LNCAP (cell line): ENCODE results near the gene RNMT.

Experiments
- TF ChIP-seq, protein P1 (sequence below): fragments of 450-650 bp; IDR thresholded peaks from 2 replicates; pipeline ENCODE4 v1.5.1; 2017; ENCODE audit warnings: mild to moderate bottlenecking

RNMT gene

DNA sequence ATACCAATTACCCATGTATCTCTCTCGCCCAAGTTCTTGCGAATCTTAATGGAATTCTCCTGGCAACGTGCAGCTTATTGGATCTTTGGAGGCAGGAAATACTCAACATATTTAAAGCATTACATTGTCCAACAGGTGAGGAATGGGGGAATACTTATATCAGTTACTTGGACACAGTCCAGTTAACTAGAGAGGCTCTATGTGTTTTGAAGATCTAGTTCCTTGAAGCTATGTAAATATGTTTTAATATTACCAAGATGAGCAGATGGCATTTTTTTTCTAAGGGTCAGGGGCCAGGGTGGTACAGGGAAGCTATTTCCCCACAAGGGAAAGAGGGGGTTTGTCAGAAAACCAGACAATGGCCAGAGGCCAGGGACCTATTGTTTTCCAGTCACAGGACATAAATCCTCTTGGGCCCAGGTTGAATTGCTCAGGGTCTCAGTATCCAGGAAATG lies 70.7 kb downstream of the RNMT start:
- TF ChIP-seq, protein P1, sequence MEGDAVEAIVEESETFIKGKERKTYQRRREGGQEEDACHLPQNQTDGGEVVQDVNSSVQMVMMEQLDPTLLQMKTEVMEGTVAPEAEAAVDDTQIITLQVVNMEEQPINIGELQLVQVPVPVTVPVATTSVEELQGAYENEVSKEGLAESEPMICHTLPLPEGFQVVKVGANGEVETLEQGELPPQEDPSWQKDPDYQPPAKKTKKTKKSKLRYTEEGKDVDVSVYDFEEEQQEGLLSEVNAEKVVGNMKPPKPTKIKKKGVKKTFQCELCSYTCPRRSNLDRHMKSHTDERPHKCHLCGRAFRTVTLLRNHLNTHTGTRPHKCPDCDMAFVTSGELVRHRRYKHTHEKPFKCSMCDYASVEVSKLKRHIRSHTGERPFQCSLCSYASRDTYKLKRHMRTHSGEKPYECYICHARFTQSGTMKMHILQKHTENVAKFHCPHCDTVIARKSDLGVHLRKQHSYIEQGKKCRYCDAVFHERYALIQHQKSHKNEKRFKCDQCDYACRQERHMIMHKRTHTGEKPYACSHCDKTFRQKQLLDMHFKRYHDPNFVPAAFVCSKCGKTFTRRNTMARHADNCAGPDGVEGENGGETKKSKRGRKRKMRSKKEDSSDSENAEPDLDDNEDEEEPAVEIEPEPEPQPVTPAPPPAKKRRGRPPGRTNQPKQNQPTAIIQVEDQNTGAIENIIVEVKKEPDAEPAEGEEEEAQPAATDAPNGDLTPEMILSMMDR, result no peak

DNA sequence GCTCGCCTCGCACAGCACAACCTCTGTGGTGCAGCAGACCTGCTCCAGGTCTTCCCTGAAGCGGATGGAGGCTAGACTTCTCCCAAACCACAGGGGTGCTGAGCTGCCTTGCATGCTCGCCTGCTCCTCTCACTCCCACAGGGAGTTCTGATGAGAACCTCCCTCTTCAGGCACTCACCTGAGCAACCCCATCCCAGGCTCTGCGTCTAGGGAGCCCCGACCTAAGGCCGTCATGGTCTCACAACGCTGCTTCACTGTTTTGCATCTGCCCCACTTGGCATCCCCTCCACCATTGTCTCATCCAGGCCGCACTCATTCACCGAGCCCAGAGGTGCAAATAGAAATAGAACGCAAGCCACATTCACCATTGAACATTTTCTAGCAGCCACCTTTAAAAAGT lies 72.9 kb downstream of the RNMT start:
- TF ChIP-seq, protein P1, result no peak

- TF ChIP-seq, protein P1, result peak; percentile 58
Measured at GRCh38 chr18:13800505-13801259, 74.2 kb downstream of the RNMT start.

DNA sequence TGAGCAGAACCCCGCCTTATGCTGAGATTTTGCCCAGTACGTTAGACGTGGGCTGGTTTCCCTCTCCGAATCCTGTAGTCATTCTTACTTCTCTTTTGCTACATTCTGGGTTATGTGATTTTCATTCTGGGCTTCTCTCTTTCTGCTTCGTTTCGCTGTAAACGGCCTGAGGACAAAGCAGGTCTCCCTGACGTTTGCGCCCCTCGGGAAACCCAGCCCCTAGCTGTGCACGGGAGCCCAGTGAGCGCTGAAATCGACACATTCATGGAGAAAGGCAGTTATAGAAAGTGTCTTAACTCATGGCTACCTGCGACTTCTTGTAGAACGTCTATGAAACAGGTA lies 74.8 kb downstream of the RNMT start:
- TF ChIP-seq, protein P1, result no peak

GRCh38 chr18:13804305-13804704 lies 77.8 kb downstream of the RNMT start:
- TF ChIP-seq, protein P1, result no peak

DNA sequence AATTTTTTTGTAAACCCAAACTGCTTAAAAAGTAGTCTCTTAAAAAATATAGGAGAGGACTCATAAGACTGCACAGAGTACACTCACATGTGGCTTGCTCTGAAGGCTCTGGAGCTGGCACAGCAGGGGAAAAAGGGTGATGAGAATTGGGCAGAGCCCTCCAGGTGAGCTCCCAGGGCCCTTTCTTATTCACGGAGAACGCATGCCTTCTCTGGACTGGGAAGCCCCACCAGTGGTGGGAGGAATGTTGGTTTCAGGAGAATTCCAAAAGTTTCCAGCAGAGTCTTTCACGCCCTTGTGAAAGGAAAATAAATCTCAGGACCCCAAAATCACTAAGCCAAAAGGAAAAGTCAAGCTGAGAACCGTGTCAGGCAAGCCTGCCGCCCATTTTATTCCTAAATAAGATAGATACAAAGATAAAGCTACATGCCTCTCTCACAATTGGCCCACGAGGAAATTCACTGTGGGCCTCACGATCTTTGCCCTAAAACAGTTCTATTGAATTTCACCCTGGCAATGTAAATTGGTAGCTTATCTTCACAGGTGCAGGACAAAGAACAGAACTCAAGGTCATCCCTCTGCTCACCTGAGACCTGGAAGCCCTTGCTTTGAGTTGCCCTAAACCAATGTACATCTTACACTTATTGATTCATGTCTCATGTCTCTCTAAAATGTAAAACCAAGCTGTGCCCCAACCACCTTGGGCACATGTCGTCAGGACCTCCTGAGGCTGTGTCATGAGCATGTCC lies 82.0 kb downstream of the RNMT start:
- TF ChIP-seq, protein P1, result no peak

DNA sequence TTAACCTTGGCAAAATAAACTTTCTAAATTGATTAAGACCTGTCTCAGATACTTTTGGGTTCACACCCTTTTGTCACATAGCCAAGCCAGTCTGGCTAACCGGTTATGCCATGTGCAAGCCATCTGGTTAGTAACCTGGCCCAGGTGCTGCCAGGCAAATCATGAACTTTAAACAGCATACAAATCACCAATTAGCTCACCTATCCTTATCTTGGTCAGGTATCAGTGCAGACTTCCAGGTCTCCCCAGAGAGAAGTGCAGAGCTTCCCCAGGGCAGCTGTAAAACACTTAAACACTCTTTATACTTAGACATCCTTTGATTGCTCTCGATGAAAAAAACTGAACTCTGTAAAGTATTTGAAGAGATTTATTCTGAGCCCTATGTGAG lies 82.6 kb downstream of the RNMT start:
- TF ChIP-seq, protein P1, result no peak
